NT2/D1 (cell line): ENCODE results near the gene TECPR2.

Experiments used
- SUZ12 ChIP-seq: IDR thresholded peaks from 2 replicates; pipeline ENCODE4 v1.6.1; 2011; ENCODE audit not compliant: insufficient read length, insufficient read depth; ENCODE audit errors: extremely low read depth
- YY1 ChIP-seq: IDR thresholded peaks from 2 replicates; pipeline ENCODE4 v1.6.1; 2011; ENCODE audit not compliant: insufficient read length, insufficient read depth
- ZNF274 ChIP-seq: IDR thresholded peaks from 2 replicates; pipeline ENCODE4 v1.6.1; 2011; ENCODE audit warnings: mild to moderate bottlenecking, low read depth, low read length

GRCh38 chr14:102481791-102482238, 119.1 kb downstream of the TECPR2 start:
- TF ChIP-seq YY1 (no peak), SUZ12 (no peak), ZNF274 (no peak)
